GM23248 (cell line): ENCODE data around the gene TXNL4B.

Experiments used
- EZH2 ChIP-seq: fragments of 200-600 bp; sonication (generic); IDR thresholded peaks from 2 replicates; pipeline ENCODE4 v1.6.1; 2018; ENCODE audit warnings: antibody characterized with exemption, mild to moderate bottlenecking; ENCODE audit not compliant: insufficient read depth, poor library complexity, severe bottlenecking
- EZH2phosphoT487 ChIP-seq: fragments of 200-600 bp; sonication (generic); IDR thresholded peaks from 2 replicates; pipeline ENCODE4 v1.6.1; 2018; ENCODE audit warnings: antibody characterized with exemption, moderate library complexity, mild to moderate bottlenecking, low read depth; ENCODE audit not compliant: insufficient read depth

- TF ChIP-seq EZH2 (no peak), EZH2phosphoT487 (no peak)
Measured at GRCh38 chr16:72072514-72073342, 20.7 kb downstream of the TXNL4B start.
